ENCODE data around the gene MCRS1.

DNA sequence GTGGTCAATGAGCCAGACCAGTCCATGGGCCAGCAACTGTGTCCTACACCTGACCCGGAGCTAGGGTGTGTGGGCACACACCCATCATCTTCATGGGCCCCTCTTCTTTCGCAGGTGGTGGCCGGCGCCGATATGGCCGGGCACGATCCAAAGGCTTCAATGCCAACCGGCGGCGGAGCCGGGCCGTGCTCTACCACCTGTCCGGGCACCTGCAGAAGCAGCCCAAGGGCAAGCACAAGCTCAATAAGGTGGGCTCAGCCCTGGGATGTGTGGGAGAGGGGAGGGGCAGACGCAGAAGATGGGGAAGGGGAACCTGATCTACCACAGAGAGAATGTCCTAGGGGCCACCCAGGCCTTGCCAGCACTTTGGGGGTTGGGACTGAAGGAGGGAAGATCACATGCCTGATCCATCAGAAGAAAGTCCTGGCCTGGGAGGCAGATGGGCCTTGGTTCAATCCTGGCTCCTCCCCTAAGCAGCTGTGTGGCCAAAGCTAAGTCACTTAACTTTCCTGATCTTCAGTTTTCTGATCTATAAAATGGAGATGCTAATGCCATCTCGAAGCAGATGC is 25.3 kb downstream of the MCRS1 start:
- TF ChIP-seq POLR2A (IDR thresholded peaks at IDR 0.05): no peak
- TF ChIP-seq, protein P1, sequence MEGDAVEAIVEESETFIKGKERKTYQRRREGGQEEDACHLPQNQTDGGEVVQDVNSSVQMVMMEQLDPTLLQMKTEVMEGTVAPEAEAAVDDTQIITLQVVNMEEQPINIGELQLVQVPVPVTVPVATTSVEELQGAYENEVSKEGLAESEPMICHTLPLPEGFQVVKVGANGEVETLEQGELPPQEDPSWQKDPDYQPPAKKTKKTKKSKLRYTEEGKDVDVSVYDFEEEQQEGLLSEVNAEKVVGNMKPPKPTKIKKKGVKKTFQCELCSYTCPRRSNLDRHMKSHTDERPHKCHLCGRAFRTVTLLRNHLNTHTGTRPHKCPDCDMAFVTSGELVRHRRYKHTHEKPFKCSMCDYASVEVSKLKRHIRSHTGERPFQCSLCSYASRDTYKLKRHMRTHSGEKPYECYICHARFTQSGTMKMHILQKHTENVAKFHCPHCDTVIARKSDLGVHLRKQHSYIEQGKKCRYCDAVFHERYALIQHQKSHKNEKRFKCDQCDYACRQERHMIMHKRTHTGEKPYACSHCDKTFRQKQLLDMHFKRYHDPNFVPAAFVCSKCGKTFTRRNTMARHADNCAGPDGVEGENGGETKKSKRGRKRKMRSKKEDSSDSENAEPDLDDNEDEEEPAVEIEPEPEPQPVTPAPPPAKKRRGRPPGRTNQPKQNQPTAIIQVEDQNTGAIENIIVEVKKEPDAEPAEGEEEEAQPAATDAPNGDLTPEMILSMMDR (IDR thresholded peaks at IDR 0.05): no peak
